ENCODE data around the gene TMEM130.

The TMEM130 gene

GRCh38 chr7:98848918-98849317 is 20.9 kb downstream of the TMEM130 start:
- TF ChIP-seq TAF1 (IDR thresholded peaks at IDR 0.05; ENCODE audit: low read depth): no peak
- 0 out of 2 replicates have a peak, but pooled peaks have one; percentile 53 for TF ChIP-seq YY1 (IDR thresholded peaks at IDR 0.05; ENCODE audit: low read depth)

- peak; percentile 98 for TF ChIP-seq RAD21 (IDR thresholded peaks at IDR 0.05; ENCODE audit: low read depth)
- no peak for TF ChIP-seq EP300 (IDR thresholded peaks at IDR 0.05; ENCODE audit: borderline replicate concordance)
- TF ChIP-seq EGR1 (IDR thresholded peaks at IDR 0.05): no peak
- TF ChIP-seq USF1 (IDR thresholded peaks at IDR 0.05): no peak
- no peak for TF ChIP-seq YY1 (IDR thresholded peaks at IDR 0.05; ENCODE audit: low read depth)
Observed at GRCh38 chr7:98841179-98841997, 28.4 kb downstream of the TMEM130 start.

GRCh38 chr7:98840722-98841121 is 29.1 kb downstream of the TMEM130 start:
- no peak for TF ChIP-seq ZBTB7A (IDR thresholded peaks at IDR 0.05; ENCODE audit: low read depth)
- TF ChIP-seq MAX (IDR thresholded peaks at IDR 0.05): no peak

GRCh38 chr7:98840096-98840495 is 29.7 kb downstream of the TMEM130 start:
- TF ChIP-seq CREB1 (IDR thresholded peaks at IDR 0.05; ENCODE audit: low read depth) (no peak), RAD21 (IDR thresholded peaks at IDR 0.05; ENCODE audit: low read depth) (no peak), CEBPB (IDR thresholded peaks at IDR 0.05) (no peak), NFIC (IDR thresholded peaks at IDR 0.05) (no peak), EP300 (IDR thresholded peaks at IDR 0.05; ENCODE audit: borderline replicate concordance) (no peak), REST (IDR thresholded peaks at IDR 0.05; ENCODE audit: low read depth) (no peak), USF1 (IDR thresholded peaks at IDR 0.05) (no peak), TCF12 (IDR thresholded peaks at IDR 0.05; ENCODE audit: low read depth) (no peak), EGR1 (IDR thresholded peaks at IDR 0.05) (no peak), TAF1 (IDR thresholded peaks at IDR 0.05; ENCODE audit: low read depth) (no peak), FOXM1 (IDR thresholded peaks at IDR 0.05; ENCODE audit: borderline replicate concordance, low read depth) (no peak), YY1 (IDR thresholded peaks at IDR 0.05; ENCODE audit: low read depth) (no peak), MAX (IDR thresholded peaks at IDR 0.05) (no peak), TEAD4 (IDR thresholded peaks at IDR 0.05) (no peak), ZBTB7A (IDR thresholded peaks at IDR 0.05; ENCODE audit: low read depth) (no peak)

- TF ChIP-seq TEAD4 (IDR thresholded peaks at IDR 0.05): no peak
Observed at GRCh38 chr7:98837630-98837972, 32.2 kb downstream of the TMEM130 start.

- TF ChIP-seq NFIC (IDR thresholded peaks at IDR 0.05) (no peak), TAF1 (IDR thresholded peaks at IDR 0.05; ENCODE audit: low read depth) (no peak), MAX (IDR thresholded peaks at IDR 0.05) (peak; percentile 27; the same call in 1 of the 2 replicates), TEAD4 (IDR thresholded peaks at IDR 0.05) (no peak), RAD21 (IDR thresholded peaks at IDR 0.05; ENCODE audit: low read depth) (peak; percentile 85)
Observed at GRCh38 chr7:98836811-98837629, 32.8 kb downstream of the TMEM130 start.

- TF ChIP-seq CEBPB (IDR thresholded peaks at IDR 0.05) (no peak), TCF12 (IDR thresholded peaks at IDR 0.05; ENCODE audit: low read depth) (no peak), NFIC (IDR thresholded peaks at IDR 0.05) (no peak), EGR1 (IDR thresholded peaks at IDR 0.05) (no peak), TAF1 (IDR thresholded peaks at IDR 0.05; ENCODE audit: low read depth) (no peak)
Observed at GRCh38 chr7:98834949-98835348, 34.9 kb downstream of the TMEM130 start.

- TF ChIP-seq TAF1 (IDR thresholded peaks at IDR 0.05; ENCODE audit: low read depth): no peak
- TF ChIP-seq FOXM1 (IDR thresholded peaks at IDR 0.05; ENCODE audit: borderline replicate concordance, low read depth): no peak
- no peak for TF ChIP-seq ZBTB7A (IDR thresholded peaks at IDR 0.05; ENCODE audit: low read depth)
- no peak for TF ChIP-seq EP300 (IDR thresholded peaks at IDR 0.05; ENCODE audit: borderline replicate concordance)
- TF ChIP-seq NFIC (IDR thresholded peaks at IDR 0.05): no peak
- TF ChIP-seq USF1 (IDR thresholded peaks at IDR 0.05): no peak
- TF ChIP-seq TEAD4 (IDR thresholded peaks at IDR 0.05): no peak
Observed at GRCh38 chr7:98833022-98833421, 36.8 kb downstream of the TMEM130 start.
